H1 (cell line): Measurements from ENCODE around the gene CEP290. TPM values are rescaled to one million over a fixed set of nuclear protein-coding genes. Genes with fewer than 3 reads are reported as not detected.

ENCODE experiments used
- CTCF ChIA-PET: fragments of 300-600 bp; sonication (Branson Sonifier 250); formaldehyde crosslinking; loops from one replicate; lab custom pipeline; 2021; ENCODE audit not compliant: partially characterized antibody; lab: Charles Lee
- POLR2A ChIA-PET: fragments of 300-600 bp; sonication (Branson Sonifier 250); formaldehyde crosslinking; loops from one replicate; lab custom pipeline; 2021; ENCODE audit warnings: inconsistent platforms; ENCODE audit not compliant: partially characterized antibody; lab: Charles Lee
- DNase-seq, 2 experiments: peaks; one replicate each; pipeline versions ENCODE4 v3.0.0 to v3.0.0-alpha.2; 2010 to 2022; ENCODE audit warnings: low spot score in 2 of 2, low read depth in 1 of 2, mixed read lengths in 1 of 2
- FAIRE-seq: peaks from 2 replicates; lab custom pipeline; 2011; peaks lifted over from hg19 to GRCh38; lab: Jason Lieb, UNC
- H2AFZ ChIP-seq: 2 replicates; pipeline ENCODE4 v1.8.1; 2012; ENCODE audit warnings: low read length, inconsistent platforms
- H2AK5ac ChIP-seq: 2 replicates; pipeline ENCODE4 v1.6.1; 2013; ENCODE audit warnings: low read depth, low read length
- H2BK120ac ChIP-seq: replicated peaks from 2 replicates; pipeline ENCODE3; 2013; ENCODE audit warnings: low read depth, low read length, inconsistent platforms
- H2BK12ac ChIP-seq: 2 replicates; pipeline ENCODE4 v1.6.1; 2013; ENCODE audit warnings: low read depth, low read length
- H2BK15ac ChIP-seq: 2 replicates; pipeline ENCODE4 v1.6.1; 2013; ENCODE audit warnings: low read length
- H2BK20ac ChIP-seq: 2 replicates; pipeline ENCODE4 v1.6.1; 2013; ENCODE audit warnings: low read length
- H2BK5ac ChIP-seq: 2 replicates; pipeline ENCODE4 v1.6.1; 2013; ENCODE audit warnings: low read depth, low read length
- H3K14ac ChIP-seq: 2 replicates; pipeline ENCODE4 v1.6.1; 2013; ENCODE audit warnings: inconsistent platforms; ENCODE audit not compliant: insufficient read length
- H3K18ac ChIP-seq: 2 replicates; pipeline ENCODE4 v1.6.1; 2013; ENCODE audit warnings: low read length; ENCODE audit errors: extremely low read depth
- H3K23ac ChIP-seq: 2 replicates; pipeline ENCODE4 v1.6.1; 2013; ENCODE audit warnings: inconsistent platforms; ENCODE audit not compliant: insufficient read length
- H3K23me2 ChIP-seq: 2 replicates; pipeline ENCODE4 v1.6.1; 2013; ENCODE audit warnings: low read depth, low read length
- H3K27ac ChIP-seq: 2 replicates; pipeline ENCODE4 v1.6.1; 2011; ENCODE audit warnings: low read depth, low read length, inconsistent platforms
- H3K27me3 ChIP-seq, 4 experiments: replicated peaks in 1 of 4; 1 replicate in 1 of 4; 2 replicates in 3 of 4; pipeline versions ENCODE4 v1.6.1 to v1.8.1; 2011 to 2013; ENCODE audit warnings: low read length in 3 of 4, mild to moderate bottlenecking in 3 of 4, inconsistent platforms in 2 of 4, mixed read lengths in 2 of 4, moderate library complexity in 1 of 4; ENCODE audit not compliant: control insufficient read depth in 3 of 4, insufficient read depth in 3 of 4; ENCODE audit errors: extremely low read depth in 1 of 4
- H3K36me3 ChIP-seq, 4 experiments: 2 replicates each; pipeline versions ENCODE4 v1.6.1 to v1.8.1; 2011 to 2013; ENCODE audit warnings: mild to moderate bottlenecking in 4 of 4, low read length in 3 of 4, moderate library complexity in 2 of 4, control low read depth in 1 of 4, inconsistent platforms in 1 of 4; ENCODE audit not compliant: insufficient read depth in 4 of 4, control insufficient read depth in 2 of 4
- H3K4ac ChIP-seq: replicated peaks from 2 replicates; pipeline ENCODE3; 2013; ENCODE audit warnings: low read length, low read depth, mixed read lengths, inconsistent platforms; ENCODE audit not compliant: insufficient read length
- H3K4me1 ChIP-seq, 4 experiments: replicated peaks in 1 of 4; 1 replicate in 1 of 4; 2 replicates in 3 of 4; pipeline versions ENCODE4 v1.6.1 to v1.8.1; 2011 to 2013; ENCODE audit warnings: low read length in 3 of 4, inconsistent platforms in 2 of 4, mixed read lengths in 1 of 4; ENCODE audit not compliant: insufficient read depth in 4 of 4, control insufficient read depth in 3 of 4
- H3K4me2 ChIP-seq, 2 experiments: 2 replicates each; pipeline versions ENCODE4 v1.6.1 to v1.8.1; 2011 to 2013; ENCODE audit warnings: low read depth in 2 of 2, low read length in 2 of 2, control low read depth in 1 of 2, inconsistent platforms in 1 of 2, mild to moderate bottlenecking in 1 of 2; ENCODE audit not compliant: insufficient read depth in 1 of 2
- H3K4me3 ChIP-seq, 4 experiments: fragments of 200-600, 300-600 bp in 1 of 4; sonication (generic), shearing (Covaris generic), sonication (Bioruptor Twin) in 1 of 4; 2 replicates each; pipeline versions ENCODE4 v1.5.1 to v1.8.1; 2011 to 2016; ENCODE audit warnings: low read length in 4 of 4, low read depth in 3 of 4, control low read depth in 2 of 4, inconsistent platforms in 2 of 4, mild to moderate bottlenecking in 2 of 4, mixed read lengths in 1 of 4, moderate library complexity in 1 of 4; ENCODE audit not compliant: insufficient read depth in 2 of 4; ENCODE audit errors: extremely low read depth in 1 of 4
- H3K56ac ChIP-seq: replicated peaks from 2 replicates; pipeline ENCODE3; 2013; ENCODE audit warnings: low read depth, mild to moderate bottlenecking, mixed read lengths, low read length, inconsistent platforms; ENCODE audit not compliant: insufficient read length
- H3K79me1 ChIP-seq: 2 replicates; pipeline ENCODE4 v1.6.1; 2013; ENCODE audit warnings: low read depth, low read length, control low read depth
- H3K79me2 ChIP-seq, 2 experiments: 2 replicates each; pipeline versions ENCODE4 v1.6.1 to v1.8.1; 2012 to 2013; ENCODE audit warnings: low read length in 2 of 2, mild to moderate bottlenecking in 2 of 2, inconsistent platforms in 1 of 2; ENCODE audit not compliant: insufficient read depth in 2 of 2, control insufficient read depth in 1 of 2
- H3K9ac ChIP-seq, 4 experiments: replicated peaks in 1 of 4; 1 replicate in 1 of 4; 2 replicates in 3 of 4; pipeline versions ENCODE4 v1.6.1 to v1.8.1; 2011 to 2013; ENCODE audit warnings: low read depth in 3 of 4, low read length in 3 of 4, control low read depth in 2 of 4, mild to moderate bottlenecking in 2 of 4, moderate library complexity in 2 of 4, inconsistent platforms in 1 of 4; ENCODE audit errors: extremely low read depth in 1 of 4
- H3K9me3 ChIP-seq, 2 experiments: 2 replicates each; pipeline versions ENCODE4 v1.6.1 to v1.8.1; 2012 to 2013; ENCODE audit warnings: mild to moderate bottlenecking in 2 of 2, moderate library complexity in 2 of 2, control low read depth in 1 of 2, inconsistent platforms in 1 of 2, low read depth in 1 of 2, low read length in 1 of 2, mixed read lengths in 1 of 2; ENCODE audit not compliant: insufficient read depth in 2 of 2
- H4K20me1 ChIP-seq, 2 experiments: replicated peaks in 1 of 2; 2 replicates each; pipeline versions ENCODE3 to v1.8.1; 2011 to 2013; ENCODE audit warnings: inconsistent platforms in 2 of 2, low read length in 2 of 2, mild to moderate bottlenecking in 1 of 2; ENCODE audit not compliant: insufficient read depth in 2 of 2, control insufficient read depth in 1 of 2
- H4K5ac ChIP-seq: 2 replicates; pipeline ENCODE4 v1.6.1; 2013; ENCODE audit warnings: low read length, low read depth, mixed read lengths, inconsistent platforms; ENCODE audit not compliant: insufficient read length
- H4K8ac ChIP-seq: 2 replicates; pipeline ENCODE4 v1.8.0; 2013; ENCODE audit warnings: mild to moderate bottlenecking, moderate library complexity, low read length, inconsistent platforms; ENCODE audit not compliant: insufficient read depth; ENCODE audit errors: extremely low read depth
- H4K91ac ChIP-seq: replicated peaks from 2 replicates; pipeline ENCODE3; 2013; ENCODE audit warnings: low read length, mixed read lengths, inconsistent platforms; ENCODE audit not compliant: insufficient read length
- BCL11A ChIP-seq, 2 experiments: IDR thresholded peaks; one replicate each; pipeline ENCODE4 v1.6.1; 2011; ENCODE audit warnings: low read depth in 2 of 2, low read length in 2 of 2, mild to moderate bottlenecking in 2 of 2
- BRCA1 ChIP-seq: IDR thresholded peaks from 2 replicates; pipeline ENCODE4 v1.6.1; 2012; ENCODE audit warnings: low read depth, low read length, improper control_type of control experiment
- CEBPB ChIP-seq: IDR thresholded peaks from 2 replicates; pipeline ENCODE4 v1.6.1; 2012; ENCODE audit warnings: low read depth, low read length
- EP300 ChIP-seq, 2 experiments: IDR thresholded peaks; 1 replicate in 1 of 2; 2 replicates in 1 of 2; pipeline ENCODE4 v1.6.1; 2011 to 2012; ENCODE audit warnings: low read depth in 2 of 2, low read length in 2 of 2, mild to moderate bottlenecking in 2 of 2, borderline replicate concordance in 1 of 2, inconsistent platforms in 1 of 2, moderate library complexity in 1 of 2
- JUND ChIP-seq: IDR thresholded peaks from 2 replicates; pipeline ENCODE4 v1.6.1; 2011; ENCODE audit warnings: mild to moderate bottlenecking, improper control_type of control experiment, low read length
- PHF8 ChIP-seq: fragments of 200-600 bp; sonication (generic); conservative IDR thresholded peaks from 2 replicates; pipeline ENCODE4 v1.7.1; 2012; ENCODE audit warnings: low read depth, mild to moderate bottlenecking, inconsistent platforms, low read length, moderate library complexity
- POLR2A ChIP-seq, 2 experiments: IDR thresholded peaks; 1 replicate in 1 of 2; 2 replicates in 1 of 2; pipeline ENCODE4 v1.6.1; 2011; ENCODE audit warnings: low read depth in 2 of 2, low read length in 2 of 2, mild to moderate bottlenecking in 2 of 2; ENCODE audit errors: control extremely low read depth in 1 of 2
- POLR2AphosphoS5 ChIP-seq: IDR thresholded peaks from 2 replicates; pipeline ENCODE4 v1.6.1; 2011; ENCODE audit warnings: low read depth, low read length
- RAD21 ChIP-seq, 2 experiments: IDR thresholded peaks in 1 of 2; conservative IDR thresholded peaks in 1 of 2; 2 replicates each; pipeline ENCODE4 v1.6.1; 2011; ENCODE audit warnings: low read depth in 2 of 2, low read length in 2 of 2, improper control_type of control experiment in 1 of 2, inconsistent platforms in 1 of 2, mild to moderate bottlenecking in 1 of 2, moderate library complexity in 1 of 2
- RNF2 ChIP-seq: fragments of 200-900, 300-1000 bp; sonication (generic); IDR thresholded peaks from 2 replicates; pipeline ENCODE4 v1.7.1; 2016; ENCODE audit warnings: borderline replicate concordance, low read depth, mild to moderate bottlenecking, antibody characterized with exemption, low read length; ENCODE audit not compliant: poor library complexity, severe bottlenecking; ENCODE audit errors: missing control alignments
- SIX5 ChIP-seq: IDR thresholded peaks from 2 replicates; pipeline ENCODE4 v1.6.1; 2011; ENCODE audit warnings: mild to moderate bottlenecking, low read depth, low read length
- WGBS, 2 experiments: shearing (Covaris generic) in 1 of 2; methylation state at CpG; one replicate each; pipeline versions ENCODE4 v1.1.6 to v1.1.7; 2013 to 2015; ENCODE audit warnings: low lambda C conversion rate in 2 of 2, mixed read lengths in 2 of 2, inconsistent platforms in 1 of 2, low coverage in 1 of 2, missing lambda C conversion rate in 1 of 2; ENCODE audit not compliant: insufficient replicate concordance in 2 of 2, insufficient coverage in 1 of 2, insufficient read length in 1 of 2; ENCODE audit errors: extremely low coverage in 1 of 2, missing lambda C conversion rate in 1 of 2; 5-methylcytosine and 5-hydroxymethylcytosine counted together
- polyA plus RNA-seq, 7 experiments: library from polyadenylated mRNA; depleted of rRNA in 3 of 7; stranded (reverse) in 5 of 7; unstranded in 2 of 7; fragments of >200 nt in 5 of 7; fragments of 200-250 nt in 2 of 7; gene quantifications; 1 replicate in 5 of 7; 2 replicates in 1 of 7; 4 replicates in 1 of 7; pipeline versions ENCODE4 v1.2.1 to v1.2.3, GENCODE V29; 2011 to 2013; ENCODE audit warnings: missing spikeins in 2 of 7, mixed read lengths in 2 of 7
- total RNA-seq: library from RNA; stranded (reverse); fragmentation: NEBNext Ultra II Directional; extraction: Animal tissue kit (Norgen Biotek cat#: 25700); gene quantifications from 2 replicates; pipeline ENCODE4 v1.2.1, GENCODE V29; 2021

CEP290 gene
- total and polyA plus RNA-seq, 2 of the 8 experiments (the other 6 are each of a cell fraction or from before 2014, with no cell fraction given) = 2.1 to 5.9 TPM

- no peak overlapping the region for H4K5ac ChIP-seq
- 88% methylated on average over 2 of the region's 2 CpGs; no CpG with 5 or more reads in 1 of the 2 experiments for WGBS, 2 experiments
- no peak overlapping the region for H3K14ac ChIP-seq
- H4K91ac ChIP-seq = no peak overlapping the region
- peaks cover 0 to 4% (median 0%) of the 10 kb centered on the region in 4 experiments; a peak in 1 of 8 replicates for H3K36me3 ChIP-seq
- H2BK120ac ChIP-seq = no peak overlapping the region
- no peak overlapping the region for H3K4ac ChIP-seq
- H2BK20ac ChIP-seq = no peak overlapping the region
- H3K27me3 ChIP-seq = no peaks in the 10 kb centered on the region
- no peak overlapping the region for H3K9ac ChIP-seq
- no peaks in the 10 kb centered on the region for H3K23me2 ChIP-seq
- TF ChIP-seq PHF8 = no peak
- TF ChIP-seq CEBPB = no peak
- TF ChIP-seq BRCA1 = no peak
- TF ChIP-seq RAD21 (IDR thresholded peaks at IDR 0.05 in 1 of 2, conservative IDR thresholded peaks at IDR 0.05 in 1 of 2; ENCODE audit: low read depth in 2 of 2, low read length in 2 of 2) = no peak
- TF ChIP-seq SIX5 = no peak
- TF ChIP-seq RNF2 = no peak
- no peak for TF ChIP-seq EP300 (IDR thresholded peaks at IDR 0.05; ENCODE audit: borderline replicate concordance in 1 of 2, low read depth in 2 of 2, low read length in 2 of 2)
- TF ChIP-seq POLR2AphosphoS5 = no peak
- no peak for TF ChIP-seq JUND
- TF ChIP-seq BCL11A (IDR thresholded peaks at IDR 0.05; ENCODE audit: low read depth in 2 of 2, low read length in 2 of 2) = no peak
- no peak for TF ChIP-seq POLR2A (IDR thresholded peaks at IDR 0.05; ENCODE audit: control extremely low read depth in 1 of 2, low read depth in 2 of 2, low read length in 2 of 2)
- no peak overlapping the region for H3K18ac ChIP-seq
- H2AK5ac ChIP-seq = no peak overlapping the region
- no peak overlapping the region for H3K4me3 ChIP-seq
- CTCF ChIA-PET = interaction anchor here (0.7 kb wide), 1 partner anchor 54 kb away, joined by 3 read pairs; no protein-coding TSS in a partner anchor
- H2BK12ac ChIP-seq = no peak overlapping the region
- no peak overlapping the region for H3K4me2 ChIP-seq
- no peak overlapping the region for H4K8ac ChIP-seq
- H4K20me1 ChIP-seq = no peaks in the 10 kb centered on the region
- no peak for DNase-seq
- no peaks in the 10 kb centered on the region for H3K79me1 ChIP-seq
- no peak overlapping the region for H2BK15ac ChIP-seq
- H3K56ac ChIP-seq = no peak overlapping the region
- H3K4me1 ChIP-seq = no peaks in the 10 kb centered on the region
- no peak overlapping the region for H2AFZ ChIP-seq
- POLR2A ChIA-PET = no interaction called here
- no peak for FAIRE-seq
- H3K23ac ChIP-seq = no peak overlapping the region
- H3K79me2 ChIP-seq = no peaks in the 10 kb centered on the region
- H3K9me3 ChIP-seq = no peaks in the 10 kb centered on the region
- no peak overlapping the region for H2BK5ac ChIP-seq
- H3K27ac ChIP-seq = no peak overlapping the region
Observed at GRCh38 chr12:88108021-88108420, 33.9 kb downstream of the CEP290 start.
